ENCODE data around the gene AFG1L.

AFG1L gene

GRCh38 chr6:108565091-108565766, 270.4 kb downstream of the AFG1L start:
- in situ Hi-C loops (cut with HindIII; ENCODE audit: low pct_unique_long_range_greater_than_20kb, low sequenced_read_pairs), result no loop called here
- no peak for DNase-seq (ENCODE audit: low read depth in 1 of 2, low spot score in 1 of 2)
- no peak for TF ChIP-seq JUND (IDR thresholded peaks at IDR 0.05; ENCODE audit: low read depth)

- DNase-seq (ENCODE audit: low read depth in 1 of 2, low spot score in 1 of 2), result no peak
- in situ Hi-C loops (cut with HindIII; ENCODE audit: low pct_unique_long_range_greater_than_20kb, low sequenced_read_pairs), result no loop called here
- TF ChIP-seq JUND (IDR thresholded peaks at IDR 0.05; ENCODE audit: low read depth), result no peak
Measured at GRCh38 chr6:108565893-108566292, 271.0 kb downstream of the AFG1L start.

GRCh38 chr6:108566406-108566805, 271.6 kb downstream of the AFG1L start:
- TF ChIP-seq JUND (IDR thresholded peaks at IDR 0.05; ENCODE audit: low read depth), result no peak
- in situ Hi-C loops (cut with HindIII; ENCODE audit: low pct_unique_long_range_greater_than_20kb, low sequenced_read_pairs), result no loop called here
- no peak for DNase-seq (ENCODE audit: low read depth in 1 of 2, low spot score in 1 of 2)

- TF ChIP-seq JUND (IDR thresholded peaks at IDR 0.05; ENCODE audit: low read depth), result no peak
- in situ Hi-C loops (cut with HindIII; ENCODE audit: low pct_unique_long_range_greater_than_20kb, low sequenced_read_pairs), result no loop called here
- DNase-seq (ENCODE audit: low read depth in 1 of 2, low spot score in 1 of 2), result no peak
Measured at GRCh38 chr6:108568101-108568500, 273.2 kb downstream of the AFG1L start.

- DNase-seq (ENCODE audit: low read depth in 1 of 2, low spot score in 1 of 2), result no peak
- in situ Hi-C loops (cut with HindIII; ENCODE audit: low pct_unique_long_range_greater_than_20kb, low sequenced_read_pairs), result no loop called here
- no peak for TF ChIP-seq JUND (IDR thresholded peaks at IDR 0.05; ENCODE audit: low read depth)
Measured at GRCh38 chr6:108568551-108569305, 273.9 kb downstream of the AFG1L start.

- in situ Hi-C loops (cut with HindIII; ENCODE audit: low pct_unique_long_range_greater_than_20kb, low sequenced_read_pairs), result no loop called here
- TF ChIP-seq JUND (IDR thresholded peaks at IDR 0.05; ENCODE audit: low read depth), result no peak
- DNase-seq (ENCODE audit: low read depth in 1 of 2, low spot score in 1 of 2), result peak in 1 of 2 experiments; percentile 34
Measured at GRCh38 chr6:108570517-108570916, 275.7 kb downstream of the AFG1L start.

- in situ Hi-C loops (cut with HindIII; ENCODE audit: low pct_unique_long_range_greater_than_20kb, low sequenced_read_pairs), result no loop called here
- TF ChIP-seq JUND (IDR thresholded peaks at IDR 0.05; ENCODE audit: low read depth), result no peak
- no peak for DNase-seq (ENCODE audit: low read depth in 1 of 2, low spot score in 1 of 2)
Measured at GRCh38 chr6:108574457-108575141, 279.7 kb downstream of the AFG1L start.
